Peyer's patch (tissue), 4 donors: Measurements from ENCODE around the gene EMILIN2. TPM values are rescaled to one million over a fixed set of nuclear protein-coding genes. Genes with fewer than 3 reads are reported as not detected.
"Not testable (repeated sequence)": the region's sequence is repeated elsewhere in the genome, so short reads cannot be mapped to it uniquely, and the experiment has no call there.

Experiments used
- DNase-seq, 3 donors: peaks; one replicate each; pipeline ENCODE4 v3.0.0-alpha.2; 2017 to 2019
- H3K27ac ChIP-seq, 4 donors: fragments of 200-600 bp; sonication (generic); one replicate each; pipeline ENCODE4 v1.5.1; 2016 to 2019
- H3K27me3 ChIP-seq, 2 donors: fragments of 200-600 bp; sonication (generic); one replicate each; pipeline ENCODE4 v1.5.1; 2019
- H3K36me3 ChIP-seq, 3 donors: fragments of 200-600 bp; sonication (generic); one replicate each; pipeline ENCODE4 v1.5.1; 2016 to 2019
- H3K4me1 ChIP-seq, 4 donors: fragments of 200-600 bp; sonication (generic); one replicate each; pipeline ENCODE4 v1.5.1; 2016 to 2019
- H3K4me3 ChIP-seq, 4 donors: fragments of 200-600 bp; sonication (generic); 1 replicate in 3 of 4; 2 replicates in 1 of 4; pipeline ENCODE4 v1.5.1; 2016 to 2019; ENCODE audit warnings: mild to moderate bottlenecking in 1 of 4
- H3K9me3 ChIP-seq, 4 donors: fragments of 200-600 bp; sonication (generic); one replicate each; pipeline ENCODE4 v1.5.1; 2016 to 2019; ENCODE audit warnings: mild to moderate bottlenecking in 1 of 4
- POLR2A ChIP-seq, 2 donors: fragments of 450-650 bp; IDR thresholded peaks; one replicate each; pipeline ENCODE4 v1.5.1; 2017; ENCODE audit warnings: antibody characterized with exemption in 2 of 2, mild to moderate bottlenecking in 2 of 2, moderate library complexity in 2 of 2
- total RNA-seq, 4 donors: library from RNA; depleted of rRNA; stranded (reverse); fragments of >200 nt; gene quantifications; one replicate each; pipeline ENCODE4 v1.1.0, GENCODE V29; 2016
- TF ChIP-seq, protein P1 (sequence below), 6 experiments: fragments of 450-650 bp in 4 of 6; fragments of 200-600 bp in 2 of 6; sonication (generic) in 1 of 6; IDR thresholded peaks; one replicate each; pipeline ENCODE4 v1.5.1; 2017 to 2019; ENCODE audit warnings: antibody characterized with exemption in 6 of 6, mild to moderate bottlenecking in 3 of 6, moderate library complexity in 1 of 6

The EMILIN2 gene
- total RNA-seq, 4 donors from 2014 or later = 6.8 to 54.5 (median 12.8) TPM

- Histone ChIP-seq H3K27me3 (peaks cover 0 to 12% of the 10 kb centered on the region in 2 donors), H3K4me3 (peak overlapping the region; percentile 46 to 60 (median 54)), H3K36me3 (no peaks in the 10 kb centered on the region), H3K9me3 (no peaks in the 10 kb centered on the region), H3K4me1 (peaks cover 0 to 24% (median 5%) of the 10 kb centered on the region in 4 donors), H3K27ac (peak overlapping the region in 3 of 4 donors; percentile 41 to 72 (median 71))
- TF ChIP-seq POLR2A (IDR thresholded peaks at IDR 0.05) = no peak
- TF ChIP-seq, protein P1, sequence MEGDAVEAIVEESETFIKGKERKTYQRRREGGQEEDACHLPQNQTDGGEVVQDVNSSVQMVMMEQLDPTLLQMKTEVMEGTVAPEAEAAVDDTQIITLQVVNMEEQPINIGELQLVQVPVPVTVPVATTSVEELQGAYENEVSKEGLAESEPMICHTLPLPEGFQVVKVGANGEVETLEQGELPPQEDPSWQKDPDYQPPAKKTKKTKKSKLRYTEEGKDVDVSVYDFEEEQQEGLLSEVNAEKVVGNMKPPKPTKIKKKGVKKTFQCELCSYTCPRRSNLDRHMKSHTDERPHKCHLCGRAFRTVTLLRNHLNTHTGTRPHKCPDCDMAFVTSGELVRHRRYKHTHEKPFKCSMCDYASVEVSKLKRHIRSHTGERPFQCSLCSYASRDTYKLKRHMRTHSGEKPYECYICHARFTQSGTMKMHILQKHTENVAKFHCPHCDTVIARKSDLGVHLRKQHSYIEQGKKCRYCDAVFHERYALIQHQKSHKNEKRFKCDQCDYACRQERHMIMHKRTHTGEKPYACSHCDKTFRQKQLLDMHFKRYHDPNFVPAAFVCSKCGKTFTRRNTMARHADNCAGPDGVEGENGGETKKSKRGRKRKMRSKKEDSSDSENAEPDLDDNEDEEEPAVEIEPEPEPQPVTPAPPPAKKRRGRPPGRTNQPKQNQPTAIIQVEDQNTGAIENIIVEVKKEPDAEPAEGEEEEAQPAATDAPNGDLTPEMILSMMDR (IDR thresholded peaks at IDR 0.05) = no peak
- DNase-seq = no peak
These were observed 1.7 kb downstream of the EMILIN2 start for GRCh38 chr18:2848247-2849246.

DNA sequence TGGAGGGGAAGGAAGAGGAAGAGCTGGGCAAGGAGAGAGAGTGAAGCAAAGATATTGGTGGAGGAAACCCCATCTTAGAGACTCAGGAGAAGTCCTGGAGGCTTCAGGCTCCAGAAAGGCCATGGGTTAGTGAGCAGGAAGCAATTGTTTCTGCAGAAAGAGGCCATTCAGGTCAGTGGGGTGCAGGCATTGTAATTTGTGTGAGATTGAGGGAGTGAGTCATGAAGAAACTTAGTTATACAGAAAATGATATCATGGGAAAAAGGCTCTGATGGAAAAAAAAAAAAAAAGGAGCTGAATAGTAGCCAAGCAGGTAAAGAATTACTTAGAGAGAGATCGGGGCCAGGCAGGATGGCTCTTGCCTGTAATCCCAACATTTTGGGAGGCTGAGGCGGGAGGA lies 4.0 kb downstream of the EMILIN2 start:
- Histone ChIP-seq H3K36me3 (no peaks in the 10 kb centered on the region), H3K27me3 (peaks cover 0 to 12% of the 10 kb centered on the region in 2 donors), H3K4me1 (peaks cover 0 to 24% (median 5%) of the 10 kb centered on the region in 4 donors), H3K4me3 (no peak overlapping the region), H3K27ac (no peak overlapping the region), H3K9me3 (no peaks in the 10 kb centered on the region)
- DNase-seq = no peak
- TF ChIP-seq POLR2A (IDR thresholded peaks at IDR 0.05) = no peak
- TF ChIP-seq, protein P1 (IDR thresholded peaks at IDR 0.05) = no peak

DNA sequence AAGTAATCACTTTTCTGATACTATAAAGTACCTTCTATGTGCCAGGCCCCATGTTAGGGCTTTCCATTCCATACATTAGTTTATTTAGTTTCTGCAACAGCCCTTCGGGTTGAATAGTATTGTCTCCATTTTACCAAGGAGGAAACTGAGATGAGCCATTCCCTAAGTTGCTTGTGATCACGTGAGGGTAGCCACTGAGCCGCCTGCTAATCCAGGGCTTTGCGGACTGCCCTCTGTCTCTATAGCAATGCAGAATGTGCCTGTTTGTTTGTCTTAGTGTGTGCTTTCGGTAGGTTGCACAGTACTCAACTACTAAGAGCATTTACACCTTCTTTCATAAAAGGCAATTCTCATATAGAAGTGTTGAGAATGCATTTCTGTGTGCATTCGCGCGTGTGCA lies 5.0 kb downstream of the EMILIN2 start:
- no peak overlapping the region for H3K27ac ChIP-seq
- peaks cover 0 to 14% (median 3%) of the 10 kb centered on the region in 4 donors for H3K4me1 ChIP-seq
- H3K4me3 ChIP-seq = no peak overlapping the region
- H3K36me3 ChIP-seq = no peaks in the 10 kb centered on the region
- peaks cover 0 to 12% of the 10 kb centered on the region in 2 donors for H3K27me3 ChIP-seq
- H3K9me3 ChIP-seq = no peaks in the 10 kb centered on the region
- TF ChIP-seq, protein P1 (IDR thresholded peaks at IDR 0.05) = no peak
- no peak for TF ChIP-seq POLR2A (IDR thresholded peaks at IDR 0.05)
- no peak for DNase-seq

DNA sequence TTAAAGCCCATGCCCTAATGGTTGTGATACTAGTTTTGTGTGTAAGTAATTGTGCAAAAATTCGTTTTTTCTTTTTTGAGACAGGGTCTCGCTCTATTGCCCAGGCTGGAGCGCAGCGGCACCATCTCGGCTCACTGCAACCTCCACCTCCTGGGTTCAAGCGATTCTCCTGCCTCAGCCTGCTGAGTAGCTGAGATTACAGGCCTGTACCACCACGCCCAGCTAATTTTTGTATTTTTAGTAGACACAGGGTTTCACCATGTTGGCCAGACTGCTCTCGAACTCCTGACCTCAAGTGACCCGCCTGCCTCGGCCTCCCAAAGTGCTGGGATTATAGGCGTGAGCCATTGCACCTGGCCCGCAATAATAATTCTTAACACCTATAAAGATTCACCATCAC lies 5.7 kb downstream of the EMILIN2 start:
- not testable (repeated sequence) for H3K4me3 ChIP-seq, DNase-seq

DNA sequence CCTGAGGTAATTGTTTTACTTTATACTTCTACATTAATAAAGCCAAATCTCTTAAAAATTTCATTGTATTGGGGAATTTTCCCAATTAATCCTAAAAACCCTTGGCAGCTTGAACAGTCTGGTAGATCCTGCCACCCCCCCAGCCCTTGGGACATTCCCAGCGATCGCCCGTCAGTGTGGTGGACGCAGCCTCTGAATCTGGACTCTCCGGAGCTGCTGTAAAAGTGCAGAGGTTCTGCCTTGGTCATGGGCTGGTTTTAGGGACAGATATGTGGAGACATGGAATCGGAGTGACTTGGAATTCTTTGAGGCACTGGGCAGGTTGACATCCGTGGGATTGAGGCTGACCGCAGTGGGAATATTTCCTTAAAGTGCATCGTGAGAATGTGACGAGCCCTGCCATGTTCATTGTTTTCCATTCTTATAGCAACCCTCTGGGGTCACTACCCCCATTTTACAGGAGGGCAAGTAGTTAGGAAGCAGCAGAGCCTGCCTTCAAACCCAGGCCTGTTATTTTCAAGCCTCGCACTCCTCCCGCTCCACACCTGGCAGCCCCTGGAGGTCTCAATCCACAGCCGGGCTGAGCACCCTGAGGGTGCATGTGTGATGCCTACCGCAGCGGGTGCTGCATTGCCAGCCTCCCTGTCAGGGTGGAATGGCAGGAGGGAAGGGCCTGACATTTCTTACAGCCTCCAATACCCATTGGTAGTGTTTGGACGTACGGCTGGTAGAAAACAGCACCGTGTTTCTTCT lies 6.5 kb downstream of the EMILIN2 start:
- H3K27ac ChIP-seq = no peak overlapping the region
- no peak for TF ChIP-seq POLR2A (IDR thresholded peaks at IDR 0.05)
- TF ChIP-seq, protein P1 (IDR thresholded peaks at IDR 0.05) = no peak

More for the DNA sequence above, 5.7 kb downstream of the EMILIN2 start:
- H3K36me3 ChIP-seq, H3K4me1 ChIP-seq, H3K27me3 ChIP-seq, H3K27ac ChIP-seq, H3K9me3 ChIP-seq: not testable (repeated sequence)

More for the DNA sequence above, 6.5 kb downstream of the EMILIN2 start:
- H3K9me3 ChIP-seq = no peaks in the 10 kb centered on the region
- H3K4me3 ChIP-seq = no peak overlapping the region
- DNase-seq = no peak
- H3K4me1 ChIP-seq = no peaks in the 10 kb centered on the region
- no peaks in the 10 kb centered on the region for H3K27me3 ChIP-seq
- no peaks in the 10 kb centered on the region for H3K36me3 ChIP-seq
